Calu3 (cell line): ENCODE results near the gene GJD2. TPM values are rescaled to one million over a fixed set of nuclear protein-coding genes. Genes with fewer than 3 reads are reported as not detected.

Source experiments
- BruUV-seq: library from RNA; stranded (reverse); fragments of 400-500 nt; replicated peaks from 2 replicates; lab custom pipeline; 2021; lab: Mats Ljungman, UMichigan
- CTCF ChIA-PET: fragments of 300-600 bp; sonication (Branson Sonifier 250); formaldehyde crosslinking; loops from one replicate; lab custom pipeline; 2022; ENCODE audit warnings: antibody characterized with exemption; lab: Charles Lee
- DNase-seq: peaks from one replicate; pipeline ENCODE4 v3.0.0; 2022
- H3K27ac Mint-ChIP-seq: one replicate; pipeline ENCODE4 v1.8.0; 2022; ENCODE audit warnings: mixed read lengths; ENCODE audit not compliant: unreplicated experiment
- H3K27me3 Mint-ChIP-seq: one replicate; pipeline ENCODE4 v1.8.0; 2022; ENCODE audit warnings: mixed read lengths; ENCODE audit not compliant: unreplicated experiment
- H3K36me3 Mint-ChIP-seq: one replicate; pipeline ENCODE4 v1.8.0; 2022; ENCODE audit warnings: mild to moderate bottlenecking, moderate library complexity, mixed read lengths; ENCODE audit not compliant: insufficient read depth, unreplicated experiment
- H3K4me1 Mint-ChIP-seq: one replicate; pipeline ENCODE4 v1.8.0; 2022; ENCODE audit warnings: mild to moderate bottlenecking, low read depth, mixed read lengths; ENCODE audit not compliant: unreplicated experiment
- H3K4me3 Mint-ChIP-seq: one replicate; pipeline ENCODE4 v1.8.0; 2022; ENCODE audit warnings: mild to moderate bottlenecking, low read depth, moderate library complexity, mixed read lengths; ENCODE audit not compliant: unreplicated experiment
- H3K9me3 Mint-ChIP-seq: one replicate; pipeline ENCODE4 v1.8.0; 2022; ENCODE audit warnings: low read depth, mixed read lengths; ENCODE audit not compliant: unreplicated experiment
- CTCF ChIP-seq: fragments of 200-600 bp; IDR thresholded peaks from one replicate; pipeline ENCODE4 v1.8.0; 2022; ENCODE audit warnings: antibody characterized with exemption; ENCODE audit not compliant: unreplicated experiment
- intact Hi-C: fragments of 100-400 bp; cut with micrococcal nuclease; formaldehyde crosslinking; loops from one replicate; pipeline ENCODE4 v1.10.0; 2022; ENCODE audit not compliant: unreplicated experiment
- total RNA-seq: library from RNA; stranded (reverse); gene quantifications from 2 replicates; pipeline ENCODE4 v1.2.3, GENCODE V29; 2022

Gene GJD2
- total RNA-seq, 1 experiment from 2014 or later, result not detected

- TF ChIP-seq CTCF, result no peak
- BruUV-seq, result no TSS peak
- intact Hi-C loops, result no loop called here
- Mint-ChIP-seq H3K9me3 (no peaks in the 10 kb centered on the region), H3K4me3 (no peak overlapping the region), H3K27ac (no peak overlapping the region), H3K36me3 (no peaks in the 10 kb centered on the region), H3K4me1 (no peaks in the 10 kb centered on the region), H3K27me3 (peaks cover 22% of the 10 kb centered on the region)
- CTCF ChIA-PET, result interaction anchor here (0.6 kb wide), 1 partner anchor 457 kb away, joined by 4 read pairs; the partner anchor contains the start of gene NOP10
- DNase-seq, result peak; percentile 15
These were observed 44.6 kb upstream of the GJD2 start for GRCh38 chr15:34799149-34800101.

GRCh38 chr15:34796847-34797435 lies 42.1 kb upstream of the GJD2 start:
- Mint-ChIP-seq H3K4me1 (no peaks in the 10 kb centered on the region), H3K4me3 (no peak overlapping the region), H3K9me3 (no peaks in the 10 kb centered on the region), H3K27me3 (peaks cover 47% of the 10 kb centered on the region), H3K27ac (no peak overlapping the region), H3K36me3 (no peaks in the 10 kb centered on the region)
- CTCF ChIA-PET, result no interaction called here
- intact Hi-C loops, result no loop called here
- TF ChIP-seq CTCF, result no peak
- BruUV-seq, result no TSS peak
- no peak for DNase-seq

GRCh38 chr15:34795267-34796081 lies 40.7 kb upstream of the GJD2 start, which contains the start of gene ACTC1:
Gene ACTC1 (minus strand): TSS chr15:34795549. CDS start chr15:34794808, 741 bp downstream.
- no peak for TF ChIP-seq CTCF
- no peaks in the 10 kb centered on the region for H3K4me1 Mint-ChIP-seq
- BruUV-seq, result no TSS peak
- no peak within 1 kb of the TSS for H3K27ac Mint-ChIP-seq
- peak; percentile 39 for DNase-seq
- H3K4me3 Mint-ChIP-seq, result no peak within 1 kb of the TSS
- H3K9me3 Mint-ChIP-seq, result no peaks in the 10 kb centered on the region
- CTCF ChIA-PET, result no interaction called here
- intact Hi-C loops, result no loop called here
- H3K27me3 Mint-ChIP-seq, result peaks cover 60% of the 10 kb centered on the region
- H3K36me3 Mint-ChIP-seq, result no peaks in the 10 kb centered on the region

- no peak for TF ChIP-seq CTCF
- no peaks in the 10 kb centered on the region for H3K36me3 Mint-ChIP-seq
- H3K27ac Mint-ChIP-seq, result no peak overlapping the region
- no peaks in the 10 kb centered on the region for H3K9me3 Mint-ChIP-seq
- no TSS peak for BruUV-seq
- no peak overlapping the region for H3K4me3 Mint-ChIP-seq
- no peak for DNase-seq
- no peaks in the 10 kb centered on the region for H3K4me1 Mint-ChIP-seq
- intact Hi-C loops, result no loop called here
- CTCF ChIA-PET, result no interaction called here
- H3K27me3 Mint-ChIP-seq, result peaks cover 68% of the 10 kb centered on the region
These were observed 39.9 kb upstream of the GJD2 start for GRCh38 chr15:34794590-34795206.
